Psoas muscle (tissue), 8 donors: ENCODE measurements around the gene PRIM2. TPM values are rescaled to one million over a fixed set of nuclear protein-coding genes. Genes with fewer than 3 reads are reported as not detected.
A peak's percentile ranks its signal among the peaks of the same experiment; 100 is the strongest.
"Not testable (repeated sequence)": the region's sequence is repeated elsewhere in the genome, so short reads cannot be mapped to it uniquely, and the experiment has no call there.

Experiments
- ATAC-seq, 4 donors: fragments of 200-7000 bp; cut with Tn5 transposase; one replicate each; pipeline ENCODE4 v1.9.1; 2020; ENCODE audit warnings: moderate library complexity in 3 of 4, mild to moderate bottlenecking in 2 of 4
- DNase-seq, 2 donors: peaks; one replicate each; pipeline ENCODE4 v3.0.0-alpha.2; 2020
- H3K27ac ChIP-seq: fragments of 200-600 bp; one replicate; pipeline ENCODE4 v1.8.0; 2022
- H3K27me3 ChIP-seq, 3 donors: fragments of 200-600 bp in 1 of 3; one replicate each; pipeline versions ENCODE4 v1.6.1 to v1.8.0; 2013 to 2022; ENCODE audit warnings: low read length in 2 of 3, mild to moderate bottlenecking in 2 of 3, moderate library complexity in 1 of 3; ENCODE audit not compliant: insufficient read depth in 3 of 3
- H3K36me3 ChIP-seq, 2 donors: fragments of 200-600 bp in 1 of 2; one replicate each; pipeline versions ENCODE4 v1.6.1 to v1.8.0; 2013 to 2022; ENCODE audit warnings: low read depth in 1 of 2, mild to moderate bottlenecking in 1 of 2, moderate library complexity in 1 of 2; ENCODE audit not compliant: insufficient read depth in 1 of 2
- H3K4me1 ChIP-seq: fragments of 200-600 bp; one replicate; pipeline ENCODE4 v1.8.0; 2022
- H3K4me3 ChIP-seq: fragments of 200-600 bp; one replicate; pipeline ENCODE4 v1.8.0; 2022; ENCODE audit warnings: mild to moderate bottlenecking
- H3K9me3 ChIP-seq: fragments of 200-600 bp; one replicate; pipeline ENCODE4 v1.8.0; 2022
- WGBS, 3 donors: extraction: QIAGEN DNeasy Blood & Tissue Kit; methylation state at CpG; one replicate each; pipeline versions ENCODE4 v1.1.6 to v1.1.7; 2013; 5-methylcytosine and 5-hydroxymethylcytosine counted together
- intact Hi-C, 2 donors: fragments of 100-400 bp; cut with DNase I; formaldehyde crosslinking; loops; one replicate each; pipeline versions ENCODE4 v1.11.0 to v1.14.2; 2022
- polyA plus RNA-seq, 3 donors: library from polyadenylated mRNA; stranded (reverse); fragments of 200-250 nt; gene quantifications; one replicate each; pipeline ENCODE4 v1.2.3, GENCODE V29; 2013
- total RNA-seq, 4 donors: library from RNA; stranded (reverse); fragmentation: NEBNext Ultra II Directional in 2 of 4; extraction: Animal tissue kit (Norgen Biotek cat#: 25700) in 2 of 4; gene quantifications; one replicate each; pipeline versions ENCODE4 v1.2.1 to v1.2.4, GENCODE V29; 2021 to 2023
- TF ChIP-seq, protein P1 (sequence below): fragments of 200-600 bp; IDR thresholded peaks from one replicate; pipeline ENCODE4 v1.8.0; 2022; ENCODE audit warnings: antibody characterized with exemption
- donor health status: healthy with polysubstance abuse.
- donor health status: DM: no; HTN: no; CAD: no; lungs with moderate emphysema.
- donor health status: Bipolar disorder and iron deficiency.
- donor health status: healthy.
- donor health status: DM: yes; HTN: yes; CAD: no.
- donor health status: DM: no; HTN: no; CAD: no.
- donor health status: DM: no; HTN: no; CAD: no.
- donor health status: DM: yes; HTN: yes; CAD: no.

Gene PRIM2
- total and polyA plus RNA-seq, 7 donors, result 1.7 to 5.9 (median 2.5) TPM

DNA sequence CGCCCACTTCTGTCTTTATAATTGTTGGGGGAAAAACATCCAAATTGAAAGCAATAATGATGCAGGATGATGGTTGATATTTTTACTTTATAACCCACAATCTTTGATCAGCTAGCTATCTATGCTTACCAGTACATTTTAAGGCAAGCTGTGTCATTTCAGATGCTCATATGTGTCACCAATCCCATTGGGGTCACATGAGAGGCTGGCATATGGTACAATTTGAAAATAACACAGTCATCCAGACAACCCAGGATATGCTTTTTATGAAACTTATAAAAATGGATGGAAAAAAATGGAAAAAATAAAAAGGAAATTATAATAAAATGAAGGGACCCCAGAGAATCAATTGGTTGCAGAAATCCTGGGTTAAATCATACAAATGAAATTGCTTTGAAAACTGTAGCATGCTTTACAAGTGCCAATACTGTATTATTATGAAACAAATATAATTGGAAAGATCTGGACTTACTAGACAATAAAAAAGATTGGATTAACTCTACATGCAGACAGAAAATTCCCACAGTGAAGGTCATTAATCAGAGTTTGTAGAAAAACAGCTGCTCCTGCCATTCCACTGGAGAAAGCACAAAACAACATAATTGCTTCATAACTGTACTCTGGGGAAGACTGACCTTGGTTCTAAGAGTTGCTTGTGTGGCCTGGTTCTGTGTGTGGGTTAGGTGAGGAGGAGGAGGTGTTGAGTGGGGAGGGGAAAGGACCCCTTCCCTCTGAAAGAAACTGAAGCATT lies 13.3 kb upstream of the PRIM2 start:
- Histone ChIP-seq H3K27ac (no peak overlapping the region), H3K27me3 (no peaks in the 10 kb centered on the region), H3K36me3 (no peaks in the 10 kb centered on the region), H3K4me1 (no peaks in the 10 kb centered on the region), H3K4me3 (no peak overlapping the region), H3K9me3 (no peaks in the 10 kb centered on the region)
- ATAC-seq, result peak in 1 of 4 donors; percentile 78
- TF ChIP-seq, protein P1, sequence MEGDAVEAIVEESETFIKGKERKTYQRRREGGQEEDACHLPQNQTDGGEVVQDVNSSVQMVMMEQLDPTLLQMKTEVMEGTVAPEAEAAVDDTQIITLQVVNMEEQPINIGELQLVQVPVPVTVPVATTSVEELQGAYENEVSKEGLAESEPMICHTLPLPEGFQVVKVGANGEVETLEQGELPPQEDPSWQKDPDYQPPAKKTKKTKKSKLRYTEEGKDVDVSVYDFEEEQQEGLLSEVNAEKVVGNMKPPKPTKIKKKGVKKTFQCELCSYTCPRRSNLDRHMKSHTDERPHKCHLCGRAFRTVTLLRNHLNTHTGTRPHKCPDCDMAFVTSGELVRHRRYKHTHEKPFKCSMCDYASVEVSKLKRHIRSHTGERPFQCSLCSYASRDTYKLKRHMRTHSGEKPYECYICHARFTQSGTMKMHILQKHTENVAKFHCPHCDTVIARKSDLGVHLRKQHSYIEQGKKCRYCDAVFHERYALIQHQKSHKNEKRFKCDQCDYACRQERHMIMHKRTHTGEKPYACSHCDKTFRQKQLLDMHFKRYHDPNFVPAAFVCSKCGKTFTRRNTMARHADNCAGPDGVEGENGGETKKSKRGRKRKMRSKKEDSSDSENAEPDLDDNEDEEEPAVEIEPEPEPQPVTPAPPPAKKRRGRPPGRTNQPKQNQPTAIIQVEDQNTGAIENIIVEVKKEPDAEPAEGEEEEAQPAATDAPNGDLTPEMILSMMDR, result no peak
- intact Hi-C loops, result no loop called here
- 94 to 100% (median 96%) methylated on average over 1 of the region's 1 CpG for WGBS, 3 donors
- no peak for DNase-seq

DNA sequence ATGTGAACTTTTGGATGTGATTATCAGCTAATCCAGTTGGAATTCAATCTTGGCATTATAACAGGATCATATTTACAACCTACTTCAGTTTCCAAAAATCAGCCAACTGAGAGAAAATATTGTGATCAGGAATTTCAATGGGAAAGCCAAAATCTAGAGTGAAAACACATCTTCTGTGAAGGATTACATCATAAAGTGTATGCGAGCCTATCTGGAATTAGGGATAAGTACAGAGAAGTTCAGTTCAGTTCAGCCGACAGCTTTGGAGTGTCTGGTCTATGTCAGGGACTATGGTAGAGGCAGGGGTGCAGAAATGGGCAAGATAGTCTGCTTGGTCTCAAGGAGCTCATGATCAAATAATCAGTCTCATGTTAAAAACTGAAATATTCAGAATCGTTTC lies 12.3 kb upstream of the PRIM2 start:
- ATAC-seq (peak in 1 of 4 donors; percentile 37), DNase-seq (no peak)
- no peaks in the 10 kb centered on the region for H3K27me3 ChIP-seq
- TF ChIP-seq, protein P1, result no peak
- WGBS, 3 donors, result 23 to 28% (median 26%) methylated on average over 3 of the region's 3 CpGs
- no peaks in the 10 kb centered on the region for H3K4me1 ChIP-seq
- no peak overlapping the region for H3K4me3 ChIP-seq
- H3K9me3 ChIP-seq, result no peaks in the 10 kb centered on the region
- H3K27ac ChIP-seq, result no peak overlapping the region
- no peaks in the 10 kb centered on the region for H3K36me3 ChIP-seq
- intact Hi-C loops, result no loop called here

DNA sequence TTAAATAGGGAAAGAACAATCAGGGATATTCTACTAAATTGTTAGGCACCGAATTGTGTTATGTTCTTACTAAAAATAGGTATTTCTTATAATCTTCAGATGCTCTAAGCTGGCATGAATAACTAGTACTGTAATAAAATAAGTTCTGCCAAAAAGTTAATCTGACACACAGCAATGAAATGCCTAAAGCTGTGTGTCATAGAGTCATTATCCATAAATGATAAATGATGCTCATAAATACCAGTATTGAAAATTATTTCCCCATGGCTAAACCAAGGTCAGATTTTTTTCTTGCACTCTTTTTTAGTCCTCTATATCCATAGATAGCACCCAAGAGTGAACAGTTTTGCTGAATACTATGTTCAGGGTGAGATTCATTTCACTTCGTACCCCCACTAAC lies 11.7 kb upstream of the PRIM2 start:
- Histone ChIP-seq H3K36me3 (no peaks in the 10 kb centered on the region), H3K27me3 (no peaks in the 10 kb centered on the region), H3K4me1 (no peaks in the 10 kb centered on the region), H3K9me3 (no peaks in the 10 kb centered on the region), H3K4me3 (no peak overlapping the region), H3K27ac (no peak overlapping the region)
- no peak for ATAC-seq
- no peak for DNase-seq
- WGBS, 3 donors, result 52 to 59% (median 58%) methylated on average over 2 of the region's 2 CpGs
- TF ChIP-seq, protein P1, result no peak
- intact Hi-C loops, result no loop called here

DNA sequence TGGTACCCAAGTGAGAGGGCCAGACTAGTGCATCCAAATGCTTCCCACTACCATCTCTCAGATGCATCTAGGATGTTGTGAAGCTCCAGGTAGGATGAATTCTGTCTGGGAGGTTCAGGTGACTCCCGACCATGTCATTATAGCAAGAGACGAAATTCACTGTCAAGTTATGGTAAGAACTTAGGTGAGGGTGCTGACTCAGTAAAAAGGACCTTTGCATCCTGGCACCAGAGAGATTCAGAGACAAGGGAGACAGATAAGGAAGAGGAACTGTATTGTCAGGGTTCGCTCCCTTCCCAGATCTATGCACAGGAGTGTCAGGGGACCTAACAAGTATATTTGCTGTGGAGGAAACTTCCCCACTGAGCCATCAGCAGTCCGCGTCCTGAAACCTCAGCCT lies 11.2 kb upstream of the PRIM2 start:
- H3K4me1 ChIP-seq, result no peaks in the 10 kb centered on the region
- H3K4me3 ChIP-seq, result no peak overlapping the region
- ATAC-seq (no peak), DNase-seq (no peak)
- 64 to 80% (median 78%) methylated on average over 5 of the region's 5 CpGs for WGBS, 3 donors
- TF ChIP-seq, protein P1, result no peak
- intact Hi-C loops, result no loop called here
- H3K9me3 ChIP-seq, result no peaks in the 10 kb centered on the region
- H3K27ac ChIP-seq, result no peak overlapping the region
- no peaks in the 10 kb centered on the region for H3K36me3 ChIP-seq
- H3K27me3 ChIP-seq, result no peaks in the 10 kb centered on the region

DNA sequence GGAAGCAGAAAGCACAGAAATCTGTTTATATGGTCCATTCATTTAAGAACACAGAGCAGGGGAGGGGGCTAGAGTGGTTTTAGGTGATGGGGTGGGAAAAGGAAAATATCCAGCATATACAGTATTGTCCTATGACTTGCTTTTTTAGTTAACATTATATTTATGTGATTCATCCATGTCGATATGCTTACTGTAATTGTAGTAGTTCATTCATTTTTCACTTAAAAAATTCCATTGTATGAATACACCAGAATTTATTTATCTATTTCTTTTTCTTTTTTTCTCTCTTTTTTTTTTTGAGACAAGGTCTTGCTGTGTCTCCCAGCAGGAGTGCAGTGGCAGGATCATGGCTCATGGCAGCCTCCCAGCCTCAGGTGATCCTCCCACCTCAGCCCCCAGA lies 9.6 kb upstream of the PRIM2 start:
- H3K27ac ChIP-seq, result no peak overlapping the region
- H3K36me3 ChIP-seq, result no peaks in the 10 kb centered on the region
- H3K4me1 ChIP-seq, result no peaks in the 10 kb centered on the region
- WGBS, 3 donors, result 82 to 94% (median 83%) methylated on average over 1 of the region's 1 CpG
- no peaks in the 10 kb centered on the region for H3K9me3 ChIP-seq
- TF ChIP-seq, protein P1, result no peak
- ATAC-seq (no peak), DNase-seq (no peak)
- no peaks in the 10 kb centered on the region for H3K27me3 ChIP-seq
- intact Hi-C loops, result no loop called here
- H3K4me3 ChIP-seq, result no peak overlapping the region

DNA sequence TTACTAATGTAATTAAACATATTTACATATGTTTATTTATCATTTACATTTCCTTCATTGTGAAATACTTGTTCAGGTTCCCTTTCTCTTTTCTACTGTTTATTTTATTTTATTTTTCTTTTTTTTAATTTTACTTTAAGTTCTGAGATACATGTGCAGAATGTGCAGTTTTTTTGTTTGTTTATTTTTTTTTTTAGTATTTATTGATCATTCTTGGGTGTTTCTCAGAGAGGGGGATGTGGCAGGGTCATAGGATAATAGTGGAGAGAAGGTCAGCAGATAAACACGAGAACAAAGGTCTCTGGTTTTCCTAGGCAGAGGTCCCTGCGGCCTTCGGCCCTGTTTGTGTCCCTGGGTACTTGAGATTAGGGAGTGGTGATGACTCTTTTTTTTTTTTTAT lies 8.7 kb upstream of the PRIM2 start:
- H3K27ac ChIP-seq, H3K9me3 ChIP-seq, DNase-seq, H3K27me3 ChIP-seq, intact Hi-C loops, H3K4me3 ChIP-seq, H3K36me3 ChIP-seq, ATAC-seq, H3K4me1 ChIP-seq: not testable (repeated sequence)
- 90 to 100% (median 100%) methylated on average over 2 of the region's 3 CpGs for WGBS, 3 donors
